HAP-1 (cell line): Measurements from ENCODE around the gene PIGP.
"Not testable (repeated sequence)": the region's sequence is repeated elsewhere in the genome, so short reads cannot be mapped to it uniquely, and the experiment has no call there.

Experiments
- DNase-seq, 2 experiments: peaks; one replicate each; pipeline ENCODE4 v3.0.0-alpha.2; 2016 to 2020; ENCODE audit warnings: low spot score in 2 of 2
- H3K27me3 ChIP-seq: fragments of 250-450 bp; sonication (Bioruptor Pico); 2 replicates; pipeline ENCODE4 v1.5.1; 2020; ENCODE audit warnings: low read depth, mild to moderate bottlenecking, moderate library complexity
- H3K36me3 ChIP-seq: fragments of 250-450 bp; sonication (Bioruptor Pico); replicated peaks from 2 replicates; pipeline ENCODE4 v1.5.1; 2020; ENCODE audit warnings: mild to moderate bottlenecking
- H3K4me1 ChIP-seq: fragments of 250-450 bp; sonication (Bioruptor Pico); 2 replicates; pipeline ENCODE4 v1.5.1; 2020; ENCODE audit warnings: mild to moderate bottlenecking
- H3K4me3 ChIP-seq: fragments of 250-450 bp; sonication (Bioruptor Pico); 2 replicates; pipeline ENCODE4 v1.5.1; 2020; ENCODE audit warnings: mild to moderate bottlenecking, moderate library complexity
- H3K9me3 ChIP-seq: fragments of 250-450 bp; sonication (Bioruptor Pico); 2 replicates; pipeline ENCODE4 v1.5.1; 2020; ENCODE audit warnings: mild to moderate bottlenecking, moderate library complexity
- in situ Hi-C: fragments of 300-500 bp; cut with MboI; formaldehyde crosslinking; loops from 3 replicates; pipeline ENCODE4 v1.14.3; 2020; ENCODE audit warnings: low sequenced_read_pairs, inconsistent platforms, mixed read lengths

The PIGP gene

DNA sequence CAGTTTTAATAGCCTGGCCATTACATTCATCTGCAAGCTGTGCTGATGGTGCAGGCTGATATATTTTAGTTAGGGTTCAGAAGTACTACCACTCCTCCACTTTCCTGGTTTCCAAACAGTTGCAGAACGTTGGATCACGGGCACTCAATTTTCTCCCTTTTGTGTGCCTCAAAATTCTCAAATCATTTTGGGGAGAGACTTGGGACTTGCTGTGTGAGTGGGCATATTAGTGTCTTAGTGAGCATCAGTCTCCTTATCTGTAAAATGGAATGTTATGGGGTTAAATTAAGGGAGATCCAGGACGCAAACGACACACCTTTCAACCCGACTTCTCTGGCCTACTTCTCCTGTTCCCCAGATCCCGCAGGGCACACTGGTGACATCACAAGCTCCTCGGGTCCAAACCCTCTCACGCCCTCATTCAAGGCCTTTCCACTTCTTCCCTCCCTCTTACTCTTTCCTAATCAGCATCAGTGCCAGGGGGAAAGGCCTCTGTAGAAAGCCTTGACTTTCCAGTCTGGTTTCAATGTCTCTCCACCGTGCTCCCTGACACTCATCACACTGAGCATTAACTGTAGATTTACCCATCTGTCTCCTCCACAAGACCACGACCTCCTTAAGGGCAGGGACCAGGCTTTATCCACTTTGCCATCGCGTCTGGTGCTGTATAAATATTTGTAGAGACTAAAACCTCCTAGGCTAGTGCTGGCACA is 1.2 kb downstream of the PIGP start:
- in situ Hi-C loops, result no loop called here
- Histone ChIP-seq H3K4me3 (peak overlapping the region; percentile 75), H3K36me3 (no peaks in the 10 kb centered on the region; the same call in 1 of the 2 replicates), H3K4me1 (peaks cover 19% of the 10 kb centered on the region), H3K9me3 (no peaks in the 10 kb centered on the region), H3K27me3 (no peaks in the 10 kb centered on the region)
- peak; percentile 44 to 62 for DNase-seq

- no peaks in the 10 kb centered on the region for H3K9me3 ChIP-seq
- no peaks in the 10 kb centered on the region; the same call in 1 of the 2 replicates for H3K36me3 ChIP-seq
- H3K27me3 ChIP-seq, result no peaks in the 10 kb centered on the region
- no peak for DNase-seq
- H3K4me1 ChIP-seq, result peaks cover 6% of the 10 kb centered on the region
- in situ Hi-C loops, result no loop called here
- no peak overlapping the region for H3K4me3 ChIP-seq
Observed at GRCh38 chr21:37065561-37066177, 7.2 kb downstream of the PIGP start.

- Histone ChIP-seq H3K9me3 (no peaks in the 10 kb centered on the region), H3K4me3 (no peak overlapping the region), H3K4me1 (peaks cover 5% of the 10 kb centered on the region; the same call in 1 of the 2 replicates), H3K36me3 (no peaks in the 10 kb centered on the region; the same call in 1 of the 2 replicates), H3K27me3 (no peaks in the 10 kb centered on the region)
- DNase-seq, result no peak
- in situ Hi-C loops, result no loop called here
Observed at GRCh38 chr21:37064841-37065240, 8.0 kb downstream of the PIGP start.

- in situ Hi-C loops, result no loop called here
- Histone ChIP-seq H3K27me3 (no peaks in the 10 kb centered on the region), H3K4me1 (peaks cover 5% of the 10 kb centered on the region; the same call in 1 of the 2 replicates), H3K4me3 (no peak overlapping the region), H3K36me3 (no peaks in the 10 kb centered on the region; the same call in 1 of the 2 replicates), H3K9me3 (no peaks in the 10 kb centered on the region)
- DNase-seq, result no peak
Observed at GRCh38 chr21:37063433-37063832, 9.4 kb downstream of the PIGP start.

GRCh38 chr21:37062593-37062935 is 10.3 kb downstream of the PIGP start:
- Histone ChIP-seq H3K36me3 (no peaks in the 10 kb centered on the region; the same call in 1 of the 2 replicates), H3K4me3 (no peak overlapping the region), H3K9me3 (no peaks in the 10 kb centered on the region), H3K4me1 (peaks cover 5% of the 10 kb centered on the region; the same call in 1 of the 2 replicates), H3K27me3 (no peaks in the 10 kb centered on the region)
- no peak for DNase-seq
- in situ Hi-C loops, result no loop called here

DNA sequence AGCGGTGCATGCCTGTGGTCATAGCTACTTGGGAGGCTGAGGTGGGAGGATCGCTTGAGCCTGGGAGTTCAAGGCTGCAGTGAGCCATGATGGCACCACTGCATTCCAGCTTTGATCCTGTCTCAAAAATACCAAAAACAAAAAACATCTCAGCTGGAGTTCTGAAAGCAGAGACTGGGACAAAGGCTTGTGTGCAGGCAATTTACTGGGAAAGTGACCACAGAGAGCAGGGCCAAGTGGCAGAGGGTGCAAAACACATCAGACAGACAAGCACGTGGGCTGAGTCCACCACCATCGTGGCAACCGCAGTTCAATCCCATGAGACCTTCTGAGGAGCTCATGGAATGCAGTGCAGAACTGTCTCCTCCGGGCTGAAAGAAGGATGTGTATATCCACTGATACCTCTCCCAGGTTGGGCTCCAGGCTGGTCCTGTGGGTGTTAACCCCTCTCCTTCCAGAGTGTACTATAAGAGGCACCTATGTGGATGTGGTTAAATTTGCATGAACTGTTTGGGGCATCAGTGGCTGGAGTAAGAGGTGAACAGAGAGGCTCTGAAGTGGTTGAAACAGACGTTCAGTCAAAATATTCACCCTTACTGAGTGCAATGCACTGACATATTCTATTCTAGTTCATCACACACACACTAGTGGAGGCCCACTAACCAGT is 10.8 kb downstream of the PIGP start:
- Histone ChIP-seq H3K9me3 (no peaks in the 10 kb centered on the region; the same call in 1 of the 2 replicates), H3K4me3 (no peak overlapping the region), H3K4me1 (peaks cover 5% of the 10 kb centered on the region; the same call in 1 of the 2 replicates), H3K36me3 (no peaks in the 10 kb centered on the region), H3K27me3 (no peaks in the 10 kb centered on the region)
- in situ Hi-C loops, result no loop called here
- no peak for DNase-seq

GRCh38 chr21:37060296-37060695 is 12.6 kb downstream of the PIGP start:
- peak; percentile 38 to 55 for DNase-seq

DNA sequence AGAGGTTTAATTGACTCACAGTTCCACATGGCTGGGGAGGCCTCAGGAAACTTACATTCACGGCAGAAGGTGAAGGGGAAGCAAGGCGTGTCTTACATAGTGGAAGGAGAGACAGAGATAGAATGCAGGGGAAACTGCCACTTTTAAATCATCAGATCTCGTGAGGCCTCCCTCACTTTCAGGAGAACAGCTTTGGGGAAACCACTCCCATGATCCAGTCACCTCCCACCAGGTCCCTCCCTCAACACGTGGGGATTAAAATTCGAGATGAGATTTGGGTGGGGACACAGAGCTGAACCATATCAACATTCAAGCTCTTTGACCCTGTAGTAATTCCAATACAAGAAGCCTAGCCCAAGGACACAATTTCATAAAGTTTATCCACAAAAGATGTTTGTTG is 13.7 kb downstream of the PIGP start:
- H3K4me3 ChIP-seq, result no peak overlapping the region
- H3K9me3 ChIP-seq, result no peaks in the 10 kb centered on the region; the same call in 1 of the 2 replicates
- no peaks in the 10 kb centered on the region for H3K36me3 ChIP-seq
- DNase-seq, result no peak
- H3K27me3 ChIP-seq, result 0 out of 2 replicates have a peak, but pooled peaks cover 4% of the 10 kb centered on the region
- in situ Hi-C loops, result no loop called here
- peaks cover 5% of the 10 kb centered on the region; the same call in 1 of the 2 replicates for H3K4me1 ChIP-seq

More at GRCh38 chr21:37060296-37060695, 12.6 kb downstream of the PIGP start:
- in situ Hi-C loops, result no loop called here
- no peak overlapping the region for H3K4me3 ChIP-seq
- no peaks in the 10 kb centered on the region for H3K27me3 ChIP-seq
- H3K36me3 ChIP-seq, result no peaks in the 10 kb centered on the region
- peaks cover 5% of the 10 kb centered on the region; the same call in 1 of the 2 replicates for H3K4me1 ChIP-seq
- H3K9me3 ChIP-seq, result no peaks in the 10 kb centered on the region; the same call in 1 of the 2 replicates

- Histone ChIP-seq H3K4me1 (peaks cover 5% of the 10 kb centered on the region; the same call in 1 of the 2 replicates), H3K27me3 (0 out of 2 replicates have a peak, but pooled peaks cover 4% of the 10 kb centered on the region), H3K36me3 (no peaks in the 10 kb centered on the region), H3K4me3 (no peak overlapping the region), H3K9me3 (no peaks in the 10 kb centered on the region; the same call in 1 of the 2 replicates)
- peak in 1 of 2 experiments; percentile 26 for DNase-seq
- in situ Hi-C loops, result no loop called here
Observed at GRCh38 chr21:37058261-37058660, 14.6 kb downstream of the PIGP start.

- no peaks in the 10 kb centered on the region; the same call in 1 of the 2 replicates for H3K9me3 ChIP-seq
- H3K4me1 ChIP-seq, result peaks cover 5% of the 10 kb centered on the region; the same call in 1 of the 2 replicates
- H3K36me3 ChIP-seq, result no peaks in the 10 kb centered on the region
- H3K4me3 ChIP-seq, result no peak overlapping the region
- in situ Hi-C loops, result no loop called here
- no peak for DNase-seq
- 0 out of 2 replicates have a peak, but pooled peaks cover 4% of the 10 kb centered on the region for H3K27me3 ChIP-seq
Observed at GRCh38 chr21:37057614-37058013, 15.3 kb downstream of the PIGP start.

- 0 out of 2 replicates have a peak, but pooled peaks cover 4% of the 10 kb centered on the region for H3K27me3 ChIP-seq
- H3K4me3 ChIP-seq, result no peak overlapping the region
- in situ Hi-C loops, result no loop called here
- peaks cover 3% of the 10 kb centered on the region; the same call in 1 of the 2 replicates for H3K4me1 ChIP-seq
- H3K36me3 ChIP-seq, result no peaks in the 10 kb centered on the region
- no peak for DNase-seq
- H3K9me3 ChIP-seq, result no peaks in the 10 kb centered on the region; the same call in 1 of the 2 replicates
Observed at GRCh38 chr21:37055271-37055855, 17.5 kb downstream of the PIGP start.

- H3K9me3 ChIP-seq, H3K4me1 ChIP-seq, H3K36me3 ChIP-seq, H3K27me3 ChIP-seq, DNase-seq, H3K4me3 ChIP-seq, in situ Hi-C loops: not testable (repeated sequence)
Observed at GRCh38 chr21:37049741-37050140, 23.1 kb downstream of the PIGP start.

- Histone ChIP-seq H3K4me3 (no peak overlapping the region), H3K27me3 (no peaks in the 10 kb centered on the region), H3K36me3 (no peaks in the 10 kb centered on the region), H3K9me3 (no peaks in the 10 kb centered on the region), H3K4me1 (no peaks in the 10 kb centered on the region; the same call in 1 of the 2 replicates)
- no peak for DNase-seq
- in situ Hi-C loops, result no loop called here
Observed at GRCh38 chr21:37047079-37047478, 25.8 kb downstream of the PIGP start.
